A549 (cell line): ENCODE measurements around the gene COPZ1. TPM values are rescaled to one million over a fixed set of nuclear protein-coding genes. Genes with fewer than 3 reads are reported as not detected.

Source experiments
- ATAC-seq, 2 experiments: fragments of 200-7000 bp in 1 of 2; fragments of >200 bp in 1 of 2; cut with Nextera tagmentation in 1 of 2; cut with Tn5 transposase in 1 of 2; 3 replicates each; pipeline versions ENCODE4 v1.8.0 to v1.9.1; 2018 to 2020; ENCODE audit warnings: mild to moderate bottlenecking in 1 of 2, moderate library complexity in 1 of 2
- CTCF ChIA-PET: fragments of 300-600 bp; sonication (Branson Sonifier 250); formaldehyde crosslinking; extraction: SDS; loops from one replicate; lab custom pipeline; 2021; ENCODE audit warnings: antibody characterized with exemption, inconsistent platforms; lab: Yijun Ruan, JAX
- POLR2A ChIA-PET: fragments of 350-600 bp; formaldehyde crosslinking; extraction: SDS; loops from one replicate; lab custom pipeline; 2021; ENCODE audit warnings: antibody characterized with exemption, inconsistent platforms; lab: Yijun Ruan, JAX
- DNase-seq, 2 experiments: peaks; one replicate each; pipeline versions ENCODE4 v3.0.0 to v3.0.0-alpha.2; 2011 to 2016; ENCODE audit warnings: low read depth in 1 of 2, low spot score in 1 of 2
- FAIRE-seq: peaks from 2 replicates; lab custom pipeline; 2011; peaks lifted over from hg19 to GRCh38; lab: Jason Lieb, UNC
- H3K27ac ChIP-seq, 2 experiments: fragments of >200 bp; sonication (Bioruptor Twin); formaldehyde crosslinking; 3 replicates each; pipeline ENCODE4 v1.5.1; 2016 to 2017
- H3K4me1 ChIP-seq: fragments of >200 bp; sonication (Bioruptor Twin); formaldehyde crosslinking; 3 replicates; pipeline ENCODE4 v1.6.1; 2016
- H3K4me2 ChIP-seq: fragments of >200 bp; sonication (Bioruptor Twin); formaldehyde crosslinking; 3 replicates; pipeline ENCODE4 v1.6.1; 2016
- H3K4me3 ChIP-seq: fragments of >200 bp; sonication (Bioruptor Twin); formaldehyde crosslinking; 3 replicates; pipeline ENCODE4 v1.5.1; 2016
- H3K9me3 ChIP-seq: fragments of >200 bp; sonication (Bioruptor Twin); formaldehyde crosslinking; 3 replicates; pipeline ENCODE4 v1.6.1; 2016
- BHLHE40 ChIP-seq: IDR thresholded peaks from 2 replicates; pipeline ENCODE4 v1.6.1; 2012; ENCODE audit warnings: low read depth, low read length, inconsistent platforms
- CBX8 ChIP-seq: fragments of 200-600 bp; sonication (generic); IDR thresholded peaks from 2 replicates; pipeline ENCODE4 v1.6.1; 2016
- CTCF ChIP-seq: fragments of >200 bp; sonication (Bioruptor Twin); formaldehyde crosslinking; IDR thresholded peaks from 3 replicates; pipeline ENCODE4 v1.5.1; 2016
- E2F6 ChIP-seq: IDR thresholded peaks from 2 replicates; pipeline ENCODE4 v1.6.1; 2012; ENCODE audit warnings: low read depth, borderline replicate concordance
- EP300 ChIP-seq, 2 experiments: fragments of >200 bp; sonication (Bioruptor Twin); formaldehyde crosslinking; IDR thresholded peaks; 2 replicates in 1 of 2; 3 replicates in 1 of 2; pipeline ENCODE4 v1.6.1; 2016 to 2017
- FOSB ChIP-seq: fragments of 250-450 bp; sonication (Bioruptor Pico); IDR thresholded peaks from 2 replicates; pipeline ENCODE4 v1.5.0; 2020; ENCODE audit warnings: mild to moderate bottlenecking, moderate library complexity
- GATA3 ChIP-seq: IDR thresholded peaks from 2 replicates; pipeline ENCODE4 v1.6.1; 2012; ENCODE audit warnings: borderline replicate concordance
- HMGXB4 ChIP-seq: fragments of 250-450 bp; sonication (Bioruptor Pico); IDR thresholded peaks from 2 replicates; pipeline ENCODE4 v1.5.0; 2021; ENCODE audit warnings: mild to moderate bottlenecking, moderate library complexity, borderline replicate concordance
- HOXA7 ChIP-seq: fragments of 250-450 bp; sonication (Bioruptor Pico); IDR thresholded peaks from 2 replicates; pipeline ENCODE4 v1.5.0; 2020; ENCODE audit warnings: mild to moderate bottlenecking, moderate library complexity
- JUNB ChIP-seq: fragments of >200 bp; sonication (Bioruptor Twin); formaldehyde crosslinking; IDR thresholded peaks from 2 replicates; pipeline ENCODE4 v1.6.1; 2016
- KDM1A ChIP-seq: fragments of 200-600 bp; sonication (generic); IDR thresholded peaks from 2 replicates; pipeline ENCODE4 v1.6.1; 2016; ENCODE audit warnings: low read depth, mild to moderate bottlenecking
- MAFK ChIP-seq: fragments of 450-650 bp; IDR thresholded peaks from 2 replicates; pipeline ENCODE4 v1.6.1; 2014; ENCODE audit not compliant: partially characterized antibody
- MAX ChIP-seq: IDR thresholded peaks from 2 replicates; pipeline ENCODE4 v1.6.1; 2012
- NFE2L2 ChIP-seq: fragments of 150-350 bp; conservative IDR thresholded peaks from 2 replicates; pipeline ENCODE4 v1.6.1; 2014; ENCODE audit warnings: low read length
- NR3C1 ChIP-seq: fragments of >200 bp; sonication (Bioruptor Twin); formaldehyde crosslinking; IDR thresholded peaks from 3 replicates; pipeline ENCODE4 v1.6.1; 2017
- POLR2A ChIP-seq: IDR thresholded peaks from 2 replicates; pipeline ENCODE4 v1.6.1; 2012; ENCODE audit warnings: mild to moderate bottlenecking, low read length
- POLR2AphosphoS2 ChIP-seq: conservative IDR thresholded peaks from 2 replicates; pipeline ENCODE4 v1.6.1; 2012; ENCODE audit warnings: low read length, improper control_type of control experiment, inconsistent platforms
- RAD21 ChIP-seq, 2 experiments: fragments of >200 bp in 1 of 2; sonication (Bioruptor Twin) in 1 of 2; formaldehyde crosslinking in 1 of 2; IDR thresholded peaks in 1 of 2; conservative IDR thresholded peaks in 1 of 2; 2 replicates in 1 of 2; 3 replicates in 1 of 2; pipeline ENCODE4 v1.6.1; 2012 to 2018; ENCODE audit warnings: inconsistent platforms in 1 of 2
- RNF2 ChIP-seq: fragments of 200-600 bp; sonication (generic); IDR thresholded peaks from 2 replicates; pipeline ENCODE4 v1.6.1; 2016; ENCODE audit warnings: low read depth, mild to moderate bottlenecking, antibody characterized with exemption, moderate library complexity, borderline replicate concordance
- SMC3 ChIP-seq: fragments of >200 bp; sonication (Bioruptor Twin); formaldehyde crosslinking; IDR thresholded peaks from 3 replicates; pipeline ENCODE4 v1.6.1; 2018; ENCODE audit warnings: inconsistent platforms
- SREBF2 ChIP-seq: fragments of 450-650 bp; IDR thresholded peaks from 2 replicates; pipeline ENCODE4 v1.6.1; 2014; ENCODE audit warnings: mild to moderate bottlenecking, moderate library complexity
- ZNF302 ChIP-seq: fragments of 250-450 bp; sonication (Bioruptor Pico); IDR thresholded peaks from 2 replicates; pipeline ENCODE4 v1.9.0; 2021; ENCODE audit warnings: inconsistent platforms, mild to moderate bottlenecking, moderate library complexity
- WGBS: methylation state at CpG from one replicate; pipeline ENCODE4 v1.1.6; 2017; ENCODE audit errors: missing lambda C conversion rate; 5-methylcytosine and 5-hydroxymethylcytosine counted together
- polyA plus RNA-seq, 4 experiments: library from polyadenylated mRNA; depleted of rRNA in 3 of 4; stranded (reverse); fragments of >200 nt; fragmentation: RNase III in 1 of 4; extraction: RNeasy Plus Mini Kit Qiagen cat#74134 plus additional on column Dnase treatment in 1 of 4; gene quantifications; 2 replicates in 3 of 4; 3 replicates in 1 of 4; pipeline ENCODE4 v1.2.3, GENCODE V29; 2011 to 2017

COPZ1 gene
- polyA plus RNA-seq, 2 of the 4 experiments (the other 2 are of a cell fraction) = 300 to 613 TPM

GRCh38 chr12:54389607-54390175 is 64.8 kb downstream of the COPZ1 start:
- DNase-seq = no peak
- no peak overlapping the region for H3K4me3 ChIP-seq
- ChIA-PET CTCF (interaction anchor here (1.1 to 2.0 kb wide), 2 partner anchors 9 to 19 kb away, joined by 4 to 7 read pairs; no protein-coding TSS in a partner anchor), POLR2A (no interaction called here)
- no peak overlapping the region for H3K27ac ChIP-seq
- no peak overlapping the region; the same call in 2 of the 3 replicates for H3K4me2 ChIP-seq
- H3K9me3 ChIP-seq = no peaks in the 10 kb centered on the region
- peaks cover 15% of the 10 kb centered on the region; the same call in 2 of the 3 replicates for H3K4me1 ChIP-seq
- TF ChIP-seq JUNB (no peak), POLR2AphosphoS2 (no peak), POLR2A (no peak), HOXA7 (CRISPR knock-in tag) (no peak), NR3C1 (no peak), E2F6 (no peak), NFE2L2 (no peak), CBX8 (no peak), GATA3 (no peak), KDM1A (no peak), FOSB (no peak)
- no peak for FAIRE-seq
- no peak for ATAC-seq
- WGBS = 89% methylated on average over 5 of the region's 5 CpGs

DNA sequence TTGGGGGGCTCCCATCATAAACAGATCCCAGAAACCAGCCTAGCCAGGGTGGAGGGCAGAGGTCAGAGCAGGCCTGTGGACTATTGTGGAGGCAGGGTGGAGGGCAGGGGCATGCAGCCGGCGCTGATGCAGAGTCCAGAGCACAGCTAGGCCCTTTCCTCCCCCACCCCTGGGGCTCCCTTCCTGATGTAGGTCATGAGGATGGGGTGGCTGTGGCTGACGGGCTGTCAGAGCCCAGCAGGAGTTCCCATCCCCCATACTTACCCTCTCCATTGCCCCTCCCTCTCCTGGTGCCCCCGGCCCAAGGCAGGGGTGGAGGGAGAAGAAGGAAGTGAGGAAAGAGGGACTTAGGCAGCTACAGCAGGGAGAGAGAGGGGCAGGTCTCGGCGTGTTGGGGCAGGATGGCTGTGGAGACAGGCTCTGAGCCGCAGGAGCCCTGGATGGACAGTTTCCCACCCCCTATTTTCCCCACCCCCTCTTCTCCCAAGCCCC is 65.3 kb downstream of the COPZ1 start:
- Histone ChIP-seq H3K4me3 (no peak overlapping the region), H3K4me1 (peaks cover 15% of the 10 kb centered on the region; the same call in 2 of the 3 replicates), H3K4me2 (peak overlapping the region; percentile 72)
- POLR2A ChIA-PET = no interaction called here
- peak in 1 of 2 experiments; percentile 16; a peak in 2 of 6 replicates for ATAC-seq
- TF ChIP-seq POLR2A = no peak
- no peak for TF ChIP-seq EP300 (IDR thresholded peaks at IDR 0.05)
- TF ChIP-seq RAD21 (conservative IDR thresholded peaks at IDR 0.05 in 1 of 2, IDR thresholded peaks at IDR 0.05 in 1 of 2) = no peak
- TF ChIP-seq RNF2 = no peak
- no peak for TF ChIP-seq HMGXB4 (CRISPR knock-in tag)
- TF ChIP-seq E2F6 = no peak
- TF ChIP-seq, all 56 proteins: peak for 0
- FAIRE-seq = no peak
- Histone ChIP-seq H3K27ac (peak overlapping the region in 1 of 2 experiments; percentile 75; a peak in 3 of 6 replicates), H3K9me3 (no peaks in the 10 kb centered on the region)
- DNase-seq = no peak
- WGBS = 77% methylated on average over 7 of the region's 7 CpGs
- CTCF ChIA-PET = interaction anchor here (1.1 to 4.1 kb wide), 4 partner anchors 9 to 49 kb away, joined by 4 to 64 read pairs (median 7); no protein-coding TSS in a partner anchor

GRCh38 chr12:54390668-54391551 is 66.0 kb downstream of the COPZ1 start:
- peak overlapping the region; percentile 72 for H3K4me2 ChIP-seq
- WGBS = 32% methylated on average over 29 of the region's 51 CpGs
- POLR2A ChIA-PET = no interaction called here

More at GRCh38 chr12:54390668-54391551, 66.0 kb downstream of the COPZ1 start:
- ATAC-seq (peak; percentile 46 to 75; a peak in 4 of 6 replicates), DNase-seq (peak in 1 of 2 experiments; percentile 49), FAIRE-seq (no peak)
- peak overlapping the region; percentile 44 for H3K4me3 ChIP-seq
- peaks cover 10% of the 10 kb centered on the region; the same call in 2 of the 3 replicates for H3K4me1 ChIP-seq
- TF ChIP-seq CTCF = peak; percentile 29
- no peak for TF ChIP-seq MAX
- TF ChIP-seq ZNF302 = no peak
- TF ChIP-seq BHLHE40 = no peak
- no peak for TF ChIP-seq MAFK
- TF ChIP-seq SREBF2 = no peak
- TF ChIP-seq SMC3 = no peak
- H3K9me3 ChIP-seq = no peaks in the 10 kb centered on the region
- peak overlapping the region; percentile 16 to 75; a peak in 4 of 6 replicates for H3K27ac ChIP-seq
- CTCF ChIA-PET = interaction anchor here (0.9 to 4.1 kb wide), 11 partner anchors 8 to 55 kb away, joined by 3 to 64 read pairs (median 7); no protein-coding TSS in a partner anchor
